Esophagus squamous epithelium (tissue), 5 donors: ENCODE measurements around the gene STX1B. TPM values are rescaled to one million over a fixed set of nuclear protein-coding genes. Genes with fewer than 3 reads are reported as not detected.

Source experiments
- DNase-seq: peaks from one replicate; lab custom pipeline; 2025; lab: John Stamatoyannopoulos, UW
- H3K27ac ChIP-seq, 4 donors: fragments of 200-600 bp; sonication (generic); one replicate each; pipeline ENCODE4 v1.5.1; 2016 to 2019; ENCODE audit warnings: mild to moderate bottlenecking in 1 of 4
- H3K27me3 ChIP-seq, 4 donors: fragments of 200-600 bp; sonication (generic); 1 replicate in 3 of 4; 2 replicates in 1 of 4; pipeline versions ENCODE4 v1.5.1 to v1.6.0; 2017 to 2021; ENCODE audit warnings: antibody characterized with exemption in 1 of 4
- H3K36me3 ChIP-seq, 3 donors: fragments of 200-600 bp; sonication (generic); one replicate each; pipeline ENCODE4 v1.5.1; 2016 to 2019
- H3K4me1 ChIP-seq, 3 donors: fragments of 200-600 bp; sonication (generic); one replicate each; pipeline ENCODE4 v1.5.1; 2017 to 2019
- H3K4me3 ChIP-seq, 4 donors: fragments of 200-600 bp; sonication (generic); 1 replicate in 3 of 4; 2 replicates in 1 of 4; pipeline ENCODE4 v1.5.1; 2016 to 2019; ENCODE audit warnings: mild to moderate bottlenecking in 2 of 4, moderate library complexity in 1 of 4
- H3K9me3 ChIP-seq, 3 donors: fragments of 200-600 bp; sonication (generic); one replicate each; pipeline ENCODE4 v1.5.1; 2016 to 2019
- CTCF ChIP-seq, 6 experiments: fragments of 450-650 bp in 4 of 6; fragments of 200-600 bp in 2 of 6; sonication (generic) in 2 of 6; IDR thresholded peaks; one replicate each; pipeline ENCODE4 v1.5.1; 2016 to 2019; ENCODE audit warnings: antibody characterized with exemption in 6 of 6, mild to moderate bottlenecking in 4 of 6, moderate library complexity in 4 of 6
- POLR2A ChIP-seq, 4 donors: fragments of 450-650 bp; IDR thresholded peaks; one replicate each; pipeline ENCODE4 v1.6.1; 2017; ENCODE audit warnings: antibody characterized with exemption in 4 of 4, mild to moderate bottlenecking in 4 of 4, moderate library complexity in 3 of 4
- WGBS, 2 donors: methylation state at CpG; one replicate each; pipeline ENCODE4 v1.1.5; 2018; 5-methylcytosine and 5-hydroxymethylcytosine counted together
- intact Hi-C: fragments of 100-400 bp; cut with DNase I; formaldehyde crosslinking; loops from one replicate; pipeline ENCODE4 v1.15.0; 2022
- total RNA-seq, 4 donors: library from RNA; depleted of rRNA; stranded (reverse); fragments of >200 nt; gene quantifications; one replicate each; pipeline ENCODE4 v1.1.0, GENCODE V29; 2016
- donor health status: DM: yes; HTN: yes; CAD: no.

Gene STX1B
- total RNA-seq, 4 donors from 2014 or later, result 0.06 to 1.5 (median 0.20) TPM

GRCh38 chr16:30971298-30971697 lies 39.1 kb downstream of the STX1B start:
- Histone ChIP-seq H3K36me3 (peaks cover 31 to 100% (median 85%) of the 10 kb centered on the region in 3 donors), H3K27ac (no peak overlapping the region), H3K4me3 (no peak overlapping the region), H3K27me3 (no peaks in the 10 kb centered on the region), H3K4me1 (no peaks in the 10 kb centered on the region), H3K9me3 (no peaks in the 10 kb centered on the region)
- no peak for DNase-seq
- intact Hi-C loops, result no loop called here
- 87 to 93% methylated on average over 8 to 12 of the region's 14 CpGs for WGBS, 2 donors
- TF ChIP-seq CTCF (IDR thresholded peaks at IDR 0.05) (no peak), POLR2A (IDR thresholded peaks at IDR 0.05) (no peak)

GRCh38 chr16:30969246-30969842 lies 41.1 kb downstream of the STX1B start:
- H3K4me1 ChIP-seq, result no peaks in the 10 kb centered on the region
- no peak overlapping the region for H3K27ac ChIP-seq
- no peak for TF ChIP-seq CTCF (IDR thresholded peaks at IDR 0.05)
- TF ChIP-seq POLR2A (IDR thresholded peaks at IDR 0.05), result no peak
- DNase-seq, result no peak
- H3K4me3 ChIP-seq, result no peak overlapping the region
- no peaks in the 10 kb centered on the region for H3K27me3 ChIP-seq
- intact Hi-C loops, result no loop called here
- WGBS, 2 donors, result 91 to 93% methylated on average over 14 to 17 of the region's 19 CpGs
- H3K9me3 ChIP-seq, result no peaks in the 10 kb centered on the region
- peaks cover 47 to 100% (median 90%) of the 10 kb centered on the region in 3 donors for H3K36me3 ChIP-seq

- no peaks in the 10 kb centered on the region for H3K4me1 ChIP-seq
- no peaks in the 10 kb centered on the region for H3K9me3 ChIP-seq
- TF ChIP-seq CTCF (IDR thresholded peaks at IDR 0.05) (no peak), POLR2A (IDR thresholded peaks at IDR 0.05) (no peak)
- H3K4me3 ChIP-seq, result no peak overlapping the region
- no peak for DNase-seq
- H3K27me3 ChIP-seq, result no peaks in the 10 kb centered on the region
- H3K27ac ChIP-seq, result no peak overlapping the region
- intact Hi-C loops, result no loop called here
- peaks cover 51 to 100% (median 95%) of the 10 kb centered on the region in 3 donors for H3K36me3 ChIP-seq
- 80 to 94% methylated on average over 2 to 4 of the region's 4 CpGs for WGBS, 2 donors
Measured at GRCh38 chr16:30967795-30968194, 42.6 kb downstream of the STX1B start.

- no peak for TF ChIP-seq CTCF (IDR thresholded peaks at IDR 0.05)
- no peak for TF ChIP-seq POLR2A (IDR thresholded peaks at IDR 0.05)
- no peak overlapping the region for H3K4me3 ChIP-seq
- no peaks in the 10 kb centered on the region for H3K4me1 ChIP-seq
- no peaks in the 10 kb centered on the region for H3K9me3 ChIP-seq
- H3K36me3 ChIP-seq, result peaks cover 63 to 100% (median 98%) of the 10 kb centered on the region in 3 donors
- intact Hi-C loops, result no loop called here
- no peak for DNase-seq
- 96 to 97% methylated on average over 9 to 12 of the region's 19 CpGs for WGBS, 2 donors
- no peak overlapping the region for H3K27ac ChIP-seq
- H3K27me3 ChIP-seq, result no peaks in the 10 kb centered on the region
Measured at GRCh38 chr16:30966033-30966619, 44.3 kb downstream of the STX1B start.

- TF ChIP-seq POLR2A (IDR thresholded peaks at IDR 0.05) (no peak), CTCF (IDR thresholded peaks at IDR 0.05) (no peak)
Measured at GRCh38 chr16:30965436-30965835, 45.0 kb downstream of the STX1B start.

More at GRCh38 chr16:30965436-30965835, 45.0 kb downstream of the STX1B start:
- H3K9me3 ChIP-seq, result no peaks in the 10 kb centered on the region
- DNase-seq, result no peak
- no peaks in the 10 kb centered on the region for H3K27me3 ChIP-seq
- WGBS, 2 donors, result 90 to 92% methylated on average over 5 to 10 of the region's 15 CpGs
- no peaks in the 10 kb centered on the region for H3K4me1 ChIP-seq
- no peak overlapping the region for H3K4me3 ChIP-seq
- no peak overlapping the region for H3K27ac ChIP-seq
- intact Hi-C loops, result no loop called here
- H3K36me3 ChIP-seq, result peaks cover 63 to 100% (median 96%) of the 10 kb centered on the region in 3 donors
